ENCODE results near the gene NCOR2.
A peak's percentile ranks its signal among the peaks of the same experiment; 100 is the strongest.

Gene NCOR2

GRCh38 chr12:124566997-124567672, at the start of gene NCOR2:
Gene NCOR2, minus strand, starts transcription at chr12:124567612. Its CDS starts 72,361 bp downstream, at chr12:124495251.
- H3K4me3 Mint-ChIP-seq = peak within 1 kb of the TSS; percentile 94
- H3K9me3 Mint-ChIP-seq = no peaks in the 10 kb centered on the region
- H3K4me1 Mint-ChIP-seq (ENCODE audit: low read depth) = peaks cover 50% of the 10 kb centered on the region
- H3K27ac Mint-ChIP-seq = peak within 1 kb of the TSS; percentile 89
- H3K27me3 Mint-ChIP-seq = no peaks in the 10 kb centered on the region
- H3K36me3 Mint-ChIP-seq (ENCODE audit: low read depth) = no peaks in the 10 kb centered on the region

GRCh38 chr12:124616394-124617221, 49.2 kb upstream of the NCOR2 start:
- peaks cover 4% of the 10 kb centered on the region for H3K27me3 Mint-ChIP-seq
- no peak overlapping the region for H3K4me3 Mint-ChIP-seq

GRCh38 chr12:124614512-124615292, 47.3 kb upstream of the NCOR2 start:
- no peak overlapping the region for H3K4me3 Mint-ChIP-seq
- peaks cover 4% of the 10 kb centered on the region for H3K36me3 Mint-ChIP-seq (ENCODE audit: low read depth)
- H3K9me3 Mint-ChIP-seq = no peaks in the 10 kb centered on the region
- H3K27ac Mint-ChIP-seq = no peak overlapping the region
- H3K27me3 Mint-ChIP-seq = peaks cover 4% of the 10 kb centered on the region
- H3K4me1 Mint-ChIP-seq (ENCODE audit: low read depth) = peaks cover 2% of the 10 kb centered on the region

More at GRCh38 chr12:124616394-124617221, 49.2 kb upstream of the NCOR2 start:
- no peaks in the 10 kb centered on the region for H3K4me1 Mint-ChIP-seq (ENCODE audit: low read depth)
- H3K9me3 Mint-ChIP-seq = no peaks in the 10 kb centered on the region
- no peak overlapping the region for H3K27ac Mint-ChIP-seq
- peaks cover 4% of the 10 kb centered on the region for H3K36me3 Mint-ChIP-seq (ENCODE audit: low read depth)

- Mint-ChIP-seq H3K9me3 (no peaks in the 10 kb centered on the region), H3K27ac (no peak overlapping the region), H3K4me3 (no peak overlapping the region), H3K36me3 (ENCODE audit: low read depth) (peaks cover 4% of the 10 kb centered on the region), H3K27me3 (peaks cover 8% of the 10 kb centered on the region), H3K4me1 (ENCODE audit: low read depth) (peaks cover 17% of the 10 kb centered on the region)
Observed at GRCh38 chr12:124613151-124613585, 45.8 kb upstream of the NCOR2 start.

- no peaks in the 10 kb centered on the region for H3K9me3 Mint-ChIP-seq
- peaks cover 4% of the 10 kb centered on the region for H3K36me3 Mint-ChIP-seq (ENCODE audit: low read depth)
- no peak overlapping the region for H3K27ac Mint-ChIP-seq
- peaks cover 23% of the 10 kb centered on the region for H3K4me1 Mint-ChIP-seq (ENCODE audit: low read depth)
- no peak overlapping the region for H3K4me3 Mint-ChIP-seq
- H3K27me3 Mint-ChIP-seq = peaks cover 11% of the 10 kb centered on the region
Observed at GRCh38 chr12:124612410-124612680, 44.9 kb upstream of the NCOR2 start.

GRCh38 chr12:124611559-124612409, 44.4 kb upstream of the NCOR2 start:
- H3K27me3 Mint-ChIP-seq = peaks cover 11% of the 10 kb centered on the region
- no peak overlapping the region for H3K27ac Mint-ChIP-seq
- peaks cover 4% of the 10 kb centered on the region for H3K36me3 Mint-ChIP-seq (ENCODE audit: low read depth)
- H3K4me3 Mint-ChIP-seq = no peak overlapping the region
- no peaks in the 10 kb centered on the region for H3K9me3 Mint-ChIP-seq
- peaks cover 23% of the 10 kb centered on the region for H3K4me1 Mint-ChIP-seq (ENCODE audit: low read depth)

- no peak overlapping the region for H3K27ac Mint-ChIP-seq
- peaks cover 23% of the 10 kb centered on the region for H3K4me1 Mint-ChIP-seq (ENCODE audit: low read depth)
- H3K9me3 Mint-ChIP-seq = no peaks in the 10 kb centered on the region
- H3K4me3 Mint-ChIP-seq = no peak overlapping the region
- peaks cover 11% of the 10 kb centered on the region for H3K27me3 Mint-ChIP-seq
- H3K36me3 Mint-ChIP-seq (ENCODE audit: low read depth) = peaks cover 4% of the 10 kb centered on the region
Observed at GRCh38 chr12:124610629-124611558, 43.5 kb upstream of the NCOR2 start.

- peaks cover 23% of the 10 kb centered on the region for H3K4me1 Mint-ChIP-seq (ENCODE audit: low read depth)
- H3K36me3 Mint-ChIP-seq (ENCODE audit: low read depth) = peaks cover 4% of the 10 kb centered on the region
- peaks cover 11% of the 10 kb centered on the region for H3K27me3 Mint-ChIP-seq
- no peaks in the 10 kb centered on the region for H3K9me3 Mint-ChIP-seq
- H3K27ac Mint-ChIP-seq = no peak overlapping the region
- H3K4me3 Mint-ChIP-seq = no peak overlapping the region
Observed at GRCh38 chr12:124610021-124610612, 42.7 kb upstream of the NCOR2 start.

GRCh38 chr12:124609041-124609989, 41.9 kb upstream of the NCOR2 start:
- peak overlapping the region; percentile 17 for H3K4me3 Mint-ChIP-seq
- H3K4me1 Mint-ChIP-seq (ENCODE audit: low read depth) = peaks cover 23% of the 10 kb centered on the region
- H3K27me3 Mint-ChIP-seq = peaks cover 11% of the 10 kb centered on the region

GRCh38 chr12:124608450-124608870, 41.0 kb upstream of the NCOR2 start:
- H3K36me3 Mint-ChIP-seq (ENCODE audit: low read depth) = peaks cover 4% of the 10 kb centered on the region
- peaks cover 23% of the 10 kb centered on the region for H3K4me1 Mint-ChIP-seq (ENCODE audit: low read depth)
- H3K27ac Mint-ChIP-seq = peak overlapping the region; percentile 10
- H3K9me3 Mint-ChIP-seq = no peaks in the 10 kb centered on the region
- peaks cover 11% of the 10 kb centered on the region for H3K27me3 Mint-ChIP-seq
- H3K4me3 Mint-ChIP-seq = peak overlapping the region; percentile 6

More at GRCh38 chr12:124609041-124609989, 41.9 kb upstream of the NCOR2 start:
- H3K9me3 Mint-ChIP-seq = no peaks in the 10 kb centered on the region
- peaks cover 4% of the 10 kb centered on the region for H3K36me3 Mint-ChIP-seq (ENCODE audit: low read depth)
- H3K27ac Mint-ChIP-seq = peak overlapping the region; percentile 10

- Mint-ChIP-seq H3K27me3 (peaks cover 11% of the 10 kb centered on the region), H3K9me3 (no peaks in the 10 kb centered on the region), H3K4me1 (ENCODE audit: low read depth) (peaks cover 23% of the 10 kb centered on the region), H3K27ac (peak overlapping the region; percentile 45), H3K36me3 (ENCODE audit: low read depth) (no peaks in the 10 kb centered on the region), H3K4me3 (no peak overlapping the region)
Observed at GRCh38 chr12:124607681-124608425, 40.4 kb upstream of the NCOR2 start.

Data from stimulated activated naive CD8-positive, alpha-beta T cell treated with anti-CD3 and anti-CD28 coated beads, Interleukin-15, Interleukin-2, amounts not matched to agents 100 ng/mL and 50 ng/mL, for 24 hours (primary cell).